Astrocyte of the hippocampus (primary cell): Measurements from ENCODE around the gene TEX11.
"Not testable (repeated sequence)": the region's sequence is repeated elsewhere in the genome, so short reads cannot be mapped to it uniquely, and the experiment has no call there.

ENCODE experiments used
- DNase-seq: peaks from one replicate; pipeline ENCODE4 v3.0.0; 2011; ENCODE audit warnings: low read depth, low spot score

TEX11 gene

GRCh38 chrX:70908541-70908940, at the start of gene TEX11:
TEX11 (minus strand) TSS chrX:70908711; CDS start chrX:70907789, 922 bp downstream.
- no peak for DNase-seq

- DNase-seq, result no peak
Observed at GRCh38 chrX:70954871-70955270, 46.4 kb upstream of the TEX11 start.

GRCh38 chrX:70924294-70924911, 15.9 kb upstream of the TEX11 start:
- DNase-seq, result no peak

GRCh38 chrX:70922774-70923473, 14.4 kb upstream of the TEX11 start:
- no peak for DNase-seq

GRCh38 chrX:70921709-70922352, 13.3 kb upstream of the TEX11 start:
- no peak for DNase-seq

GRCh38 chrX:70916754-70917153, 8.2 kb upstream of the TEX11 start:
- DNase-seq, result no peak

GRCh38 chrX:70907900-70908299, 611 bp downstream of the TEX11 start:
- no peak for DNase-seq

GRCh38 chrX:70901465-70901864, 7.0 kb downstream of the TEX11 start:
- no peak for DNase-seq

- not testable (repeated sequence) for DNase-seq
Observed at GRCh38 chrX:70890441-70890840, 18.1 kb downstream of the TEX11 start.

- no peak for DNase-seq
Observed at GRCh38 chrX:70878902-70879301, 29.6 kb downstream of the TEX11 start.

GRCh38 chrX:70852294-70852693, 56.2 kb downstream of the TEX11 start:
- DNase-seq, result no peak

- DNase-seq, result not testable (repeated sequence)
Observed at GRCh38 chrX:70844081-70844480, 64.4 kb downstream of the TEX11 start.

- DNase-seq, result not testable (repeated sequence)
Observed at GRCh38 chrX:70843620-70844019, 64.9 kb downstream of the TEX11 start.

- no peak for DNase-seq
Observed at GRCh38 chrX:70834589-70834988, 73.9 kb downstream of the TEX11 start.

- DNase-seq, result no peak
Observed at GRCh38 chrX:70826715-70827114, 81.8 kb downstream of the TEX11 start.

GRCh38 chrX:70825366-70825765, 83.1 kb downstream of the TEX11 start:
- DNase-seq, result no peak

- no peak for DNase-seq
Observed at GRCh38 chrX:70808942-70809940, 99.3 kb downstream of the TEX11 start.

- DNase-seq, result no peak
Observed at GRCh38 chrX:70806081-70806480, 102.4 kb downstream of the TEX11 start.

- DNase-seq, result not testable (repeated sequence)
Observed at GRCh38 chrX:70796742-70797141, 111.8 kb downstream of the TEX11 start.

GRCh38 chrX:70774223-70774622, 134.3 kb downstream of the TEX11 start:
- no peak for DNase-seq

- peak; percentile 6 for DNase-seq
Observed at GRCh38 chrX:70769659-70770227, 138.8 kb downstream of the TEX11 start.
